ENCODE measurements around the gene SAMD13.

SAMD13 gene

DNA sequence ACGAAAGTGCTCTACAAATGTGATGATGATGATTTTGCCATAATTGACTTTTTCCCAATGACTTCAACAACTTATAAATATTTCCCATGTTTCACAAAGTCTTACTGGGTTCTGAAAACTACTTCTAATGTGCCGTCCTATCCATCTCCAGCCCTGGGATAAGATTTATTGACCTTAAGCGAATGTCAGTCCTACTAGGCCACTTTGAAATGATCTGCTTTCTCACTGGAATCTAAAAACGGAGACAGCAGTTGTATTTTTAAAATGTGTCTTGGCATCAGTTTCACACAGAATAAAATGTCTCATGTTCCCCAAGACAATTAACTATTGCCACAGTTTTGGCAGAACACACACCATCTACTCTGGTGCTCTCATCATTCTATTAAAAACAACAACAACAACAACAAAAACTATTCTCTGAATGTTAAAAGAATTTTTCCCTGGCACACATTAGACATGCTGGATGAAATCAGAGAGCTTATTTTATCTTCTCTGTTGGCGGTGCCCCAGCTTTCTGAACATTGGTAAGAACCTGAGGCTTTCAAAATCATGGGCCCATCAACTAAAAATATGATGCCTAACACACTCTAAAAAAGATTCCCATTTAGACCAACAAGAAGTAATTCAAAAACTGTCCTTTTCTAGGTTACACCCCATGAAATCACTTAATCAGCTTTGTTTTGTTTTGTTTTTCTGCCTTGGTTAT lies 73.6 kb downstream of the SAMD13 start:
- H3K4me3 ChIP-seq (replicated peaks; ENCODE audit: insufficient read depth, low read length): no peak overlapping the region
- TF ChIP-seq GABPA (IDR thresholded peaks at IDR 0.05; ENCODE audit: low read depth) (no peak), SPI1 (IDR thresholded peaks at IDR 0.05; ENCODE audit: borderline replicate concordance, low read depth) (no peak), POLR2AphosphoS5 (IDR thresholded peaks at IDR 0.05; ENCODE audit: low read depth) (no peak)
- TF ChIP-seq, protein P1, sequence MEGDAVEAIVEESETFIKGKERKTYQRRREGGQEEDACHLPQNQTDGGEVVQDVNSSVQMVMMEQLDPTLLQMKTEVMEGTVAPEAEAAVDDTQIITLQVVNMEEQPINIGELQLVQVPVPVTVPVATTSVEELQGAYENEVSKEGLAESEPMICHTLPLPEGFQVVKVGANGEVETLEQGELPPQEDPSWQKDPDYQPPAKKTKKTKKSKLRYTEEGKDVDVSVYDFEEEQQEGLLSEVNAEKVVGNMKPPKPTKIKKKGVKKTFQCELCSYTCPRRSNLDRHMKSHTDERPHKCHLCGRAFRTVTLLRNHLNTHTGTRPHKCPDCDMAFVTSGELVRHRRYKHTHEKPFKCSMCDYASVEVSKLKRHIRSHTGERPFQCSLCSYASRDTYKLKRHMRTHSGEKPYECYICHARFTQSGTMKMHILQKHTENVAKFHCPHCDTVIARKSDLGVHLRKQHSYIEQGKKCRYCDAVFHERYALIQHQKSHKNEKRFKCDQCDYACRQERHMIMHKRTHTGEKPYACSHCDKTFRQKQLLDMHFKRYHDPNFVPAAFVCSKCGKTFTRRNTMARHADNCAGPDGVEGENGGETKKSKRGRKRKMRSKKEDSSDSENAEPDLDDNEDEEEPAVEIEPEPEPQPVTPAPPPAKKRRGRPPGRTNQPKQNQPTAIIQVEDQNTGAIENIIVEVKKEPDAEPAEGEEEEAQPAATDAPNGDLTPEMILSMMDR (IDR thresholded peaks at IDR 0.05; ENCODE audit: insufficient read depth, low read length): no peak
- TF ChIP-seq, protein P2, sequence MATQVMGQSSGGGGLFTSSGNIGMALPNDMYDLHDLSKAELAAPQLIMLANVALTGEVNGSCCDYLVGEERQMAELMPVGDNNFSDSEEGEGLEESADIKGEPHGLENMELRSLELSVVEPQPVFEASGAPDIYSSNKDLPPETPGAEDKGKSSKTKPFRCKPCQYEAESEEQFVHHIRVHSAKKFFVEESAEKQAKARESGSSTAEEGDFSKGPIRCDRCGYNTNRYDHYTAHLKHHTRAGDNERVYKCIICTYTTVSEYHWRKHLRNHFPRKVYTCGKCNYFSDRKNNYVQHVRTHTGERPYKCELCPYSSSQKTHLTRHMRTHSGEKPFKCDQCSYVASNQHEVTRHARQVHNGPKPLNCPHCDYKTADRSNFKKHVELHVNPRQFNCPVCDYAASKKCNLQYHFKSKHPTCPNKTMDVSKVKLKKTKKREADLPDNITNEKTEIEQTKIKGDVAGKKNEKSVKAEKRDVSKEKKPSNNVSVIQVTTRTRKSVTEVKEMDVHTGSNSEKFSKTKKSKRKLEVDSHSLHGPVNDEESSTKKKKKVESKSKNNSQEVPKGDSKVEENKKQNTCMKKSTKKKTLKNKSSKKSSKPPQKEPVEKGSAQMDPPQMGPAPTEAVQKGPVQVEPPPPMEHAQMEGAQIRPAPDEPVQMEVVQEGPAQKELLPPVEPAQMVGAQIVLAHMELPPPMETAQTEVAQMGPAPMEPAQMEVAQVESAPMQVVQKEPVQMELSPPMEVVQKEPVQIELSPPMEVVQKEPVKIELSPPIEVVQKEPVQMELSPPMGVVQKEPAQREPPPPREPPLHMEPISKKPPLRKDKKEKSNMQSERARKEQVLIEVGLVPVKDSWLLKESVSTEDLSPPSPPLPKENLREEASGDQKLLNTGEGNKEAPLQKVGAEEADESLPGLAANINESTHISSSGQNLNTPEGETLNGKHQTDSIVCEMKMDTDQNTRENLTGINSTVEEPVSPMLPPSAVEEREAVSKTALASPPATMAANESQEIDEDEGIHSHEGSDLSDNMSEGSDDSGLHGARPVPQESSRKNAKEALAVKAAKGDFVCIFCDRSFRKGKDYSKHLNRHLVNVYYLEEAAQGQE (IDR thresholded peaks at IDR 0.05; ENCODE audit: insufficient replicate concordance, low read depth): no peak
- H3K27me3 ChIP-seq (ENCODE audit: insufficient read depth, poor library complexity, severe bottlenecking): no peaks in the 10 kb centered on the region
- H3K27ac ChIP-seq (replicated peaks): no peak overlapping the region
- no peak for DNase-seq (ENCODE audit: low read depth in 1 of 2, low spot score in 1 of 2)

DNA sequence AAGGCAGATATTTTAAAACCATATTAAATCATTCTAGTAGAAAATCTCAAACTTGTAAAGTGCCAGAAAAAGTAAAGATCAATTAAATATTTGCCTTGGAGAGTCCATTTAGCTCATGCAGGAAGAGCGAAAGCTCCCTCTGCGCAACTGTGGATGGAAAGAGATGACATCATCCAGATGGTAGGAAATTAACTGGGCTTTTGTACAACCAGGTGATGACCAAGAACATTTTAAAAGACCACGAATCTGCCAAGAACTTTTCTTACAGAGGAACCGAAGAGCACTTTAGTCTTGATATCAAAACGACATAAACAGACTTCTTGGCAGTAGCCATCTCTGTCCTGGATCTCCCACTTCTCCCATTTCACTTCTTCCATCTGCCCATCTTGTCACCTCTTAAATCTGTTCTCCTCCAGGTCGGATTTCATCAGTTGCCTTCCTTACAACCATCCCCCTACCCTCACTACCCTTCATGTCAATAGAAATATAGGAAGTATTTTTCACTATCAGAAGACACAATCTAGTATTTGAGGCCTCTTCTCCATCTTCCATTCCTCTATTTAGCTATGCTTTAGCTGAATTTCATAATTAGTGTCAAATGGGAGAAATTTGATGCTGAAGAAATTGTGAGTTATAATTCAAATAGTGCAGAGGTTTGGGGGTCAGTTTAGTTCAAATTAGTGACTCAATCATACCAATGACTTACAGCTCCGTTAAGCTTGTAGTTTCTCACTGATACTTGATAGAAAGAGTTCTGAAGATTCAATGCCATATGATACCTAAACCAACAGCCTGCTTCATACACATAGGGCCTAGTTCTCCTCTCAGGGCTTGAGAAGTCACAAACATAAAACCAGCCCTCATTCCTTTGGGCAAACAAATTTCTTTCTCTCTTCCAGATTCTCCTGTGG lies 74.7 kb downstream of the SAMD13 start:
- Histone ChIP-seq H3K27ac (replicated peaks) (no peak overlapping the region), H3K27me3 (ENCODE audit: insufficient read depth, poor library complexity, severe bottlenecking) (no peaks in the 10 kb centered on the region), H3K4me3 (replicated peaks; ENCODE audit: insufficient read depth, low read length) (no peak overlapping the region)
- DNase-seq (ENCODE audit: low read depth in 1 of 2, low spot score in 1 of 2): no peak
- no peak for TF ChIP-seq SPI1 (IDR thresholded peaks at IDR 0.05; ENCODE audit: borderline replicate concordance, low read depth)
- TF ChIP-seq, protein P1 (IDR thresholded peaks at IDR 0.05; ENCODE audit: insufficient read depth, low read length): no peak
- TF ChIP-seq GABPA (IDR thresholded peaks at IDR 0.05; ENCODE audit: low read depth): no peak
- no peak for TF ChIP-seq POLR2AphosphoS5 (IDR thresholded peaks at IDR 0.05; ENCODE audit: low read depth)
- TF ChIP-seq, protein P2 (IDR thresholded peaks at IDR 0.05; ENCODE audit: insufficient replicate concordance, low read depth): no peak

DNA sequence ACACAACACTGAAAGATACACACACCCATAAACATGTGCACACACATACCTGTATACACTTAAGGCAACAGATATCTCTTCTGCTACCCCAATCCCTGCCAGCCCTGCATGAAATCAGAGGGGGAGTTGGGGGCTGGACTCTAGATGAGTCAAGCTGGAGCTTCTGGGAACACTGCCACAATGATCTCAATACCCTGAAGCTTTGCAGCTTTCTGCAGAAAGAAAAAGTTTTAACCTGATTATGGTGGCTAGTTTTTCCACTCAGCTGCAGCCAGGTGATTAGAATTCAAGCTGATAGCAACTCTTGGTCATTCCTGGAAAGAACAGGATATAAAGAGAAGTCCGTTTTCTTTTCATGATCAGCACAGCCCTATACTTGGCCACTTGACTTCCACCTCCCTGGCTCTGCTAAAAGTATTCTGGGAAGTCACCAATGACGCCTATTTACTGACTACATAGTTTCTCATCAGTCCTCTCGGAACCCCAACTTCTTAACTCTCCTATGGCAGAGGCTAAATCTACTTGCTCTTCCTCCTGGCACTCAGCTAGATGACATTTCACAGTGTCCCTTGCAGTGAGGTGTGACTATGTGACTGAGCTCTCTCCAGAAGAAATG lies 76.1 kb downstream of the SAMD13 start:
- TF ChIP-seq, protein P1 (IDR thresholded peaks at IDR 0.05; ENCODE audit: insufficient read depth, low read length): no peak
- TF ChIP-seq GABPA (IDR thresholded peaks at IDR 0.05; ENCODE audit: low read depth) (no peak), POLR2AphosphoS5 (IDR thresholded peaks at IDR 0.05; ENCODE audit: low read depth) (no peak), SPI1 (IDR thresholded peaks at IDR 0.05; ENCODE audit: borderline replicate concordance, low read depth) (no peak)
- TF ChIP-seq, protein P2 (IDR thresholded peaks at IDR 0.05; ENCODE audit: insufficient replicate concordance, low read depth): no peak
- no peak overlapping the region for H3K27ac ChIP-seq (replicated peaks)
- DNase-seq (ENCODE audit: low read depth in 1 of 2, low spot score in 1 of 2): no peak
- H3K4me3 ChIP-seq (replicated peaks; ENCODE audit: insufficient read depth, low read length): no peak overlapping the region
- H3K27me3 ChIP-seq (ENCODE audit: insufficient read depth, poor library complexity, severe bottlenecking): no peaks in the 10 kb centered on the region
